B cell (primary cell): ENCODE measurements around the gene LHPP.

Source experiments
- CTCF ChIP-seq: fragments of 200-600 bp; IDR thresholded peaks from one replicate; pipeline ENCODE4 v1.8.0; 2022; ENCODE audit warnings: antibody characterized with exemption, mild to moderate bottlenecking
- EZH2 ChIP-seq: IDR thresholded peaks from 2 replicates; pipeline ENCODE4 v1.6.1; 2012; ENCODE audit warnings: borderline replicate concordance, low read depth, mild to moderate bottlenecking, moderate library complexity, low read length; ENCODE audit not compliant: insufficient read depth, poor library complexity, severe bottlenecking

- TF ChIP-seq CTCF (no peak), EZH2 (no peak)
These were observed 97.9 kb downstream of the LHPP start for GRCh38 chr10:124559372-124560132.
